ENCODE results near the gene LGALS9. TPM values are rescaled to one million over a fixed set of nuclear protein-coding genes. Genes with fewer than 3 reads are reported as not detected.

Gene LGALS9
- total RNA-seq: 3.1 and 4.5 TPM in 2 replicates
- long read RNA-seq: 0 reads

DNA sequence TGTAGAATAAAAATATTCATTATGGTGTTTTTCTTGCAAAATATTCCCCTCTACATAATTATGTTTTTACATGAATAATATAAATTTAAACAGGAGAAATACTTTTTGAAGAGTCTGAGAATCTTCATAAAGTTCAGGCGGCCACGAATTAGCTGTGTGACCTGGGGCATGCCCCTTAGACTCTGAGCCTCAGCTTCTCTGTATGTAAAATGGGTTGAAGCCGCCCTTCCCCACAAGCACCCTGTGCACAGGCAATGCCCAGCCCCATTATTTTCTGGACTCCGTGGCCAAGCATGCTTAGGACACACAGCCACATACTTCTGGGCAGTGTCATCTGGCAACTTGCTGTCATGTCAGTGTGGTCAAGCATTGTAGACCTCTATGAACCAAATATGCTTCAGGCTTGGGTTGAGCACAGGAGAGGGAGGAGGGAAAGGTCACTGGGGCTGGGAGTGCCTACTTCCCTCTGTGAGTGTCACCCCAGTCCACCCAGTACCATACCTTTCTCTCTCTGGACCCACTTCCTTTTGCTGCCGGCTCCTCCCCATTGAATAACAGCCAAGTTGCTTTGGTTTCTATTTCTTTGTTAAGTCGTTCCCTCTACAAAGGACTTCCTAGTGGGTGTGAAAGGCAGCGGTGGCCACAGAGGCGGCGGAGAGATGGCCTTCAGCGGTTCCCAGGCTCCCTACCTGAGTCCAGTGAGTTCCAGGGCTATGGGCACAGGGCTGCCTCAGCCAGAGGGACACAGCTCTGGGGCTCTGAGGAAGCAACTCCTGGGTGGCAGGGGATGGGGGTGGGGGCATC lies at the start of gene LGALS9:
LGALS9 (plus strand) TSS at position 582 of the 804 bp plus-strand sequence; CDS start at position 660, 78 bp downstream.
- Mint-ChIP-seq H3K9me3 (ENCODE audit: unreplicated experiment) (no peaks in the 10 kb centered on the region), H3K27me3 (ENCODE audit: unreplicated experiment) (no peaks in the 10 kb centered on the region), H3K36me3 (ENCODE audit: unreplicated experiment) (peaks cover 12% of the 10 kb centered on the region), H3K27ac (ENCODE audit: unreplicated experiment) (peak within 1 kb of the TSS; percentile 11), H3K4me1 (ENCODE audit: unreplicated experiment) (peaks cover 42% of the 10 kb centered on the region), H3K4me3 (ENCODE audit: unreplicated experiment) (no peak within 1 kb of the TSS)
- no peak for DNase-seq (ENCODE audit: extremely low spot score, unreplicated experiment)
- TF ChIP-seq, protein P1, sequence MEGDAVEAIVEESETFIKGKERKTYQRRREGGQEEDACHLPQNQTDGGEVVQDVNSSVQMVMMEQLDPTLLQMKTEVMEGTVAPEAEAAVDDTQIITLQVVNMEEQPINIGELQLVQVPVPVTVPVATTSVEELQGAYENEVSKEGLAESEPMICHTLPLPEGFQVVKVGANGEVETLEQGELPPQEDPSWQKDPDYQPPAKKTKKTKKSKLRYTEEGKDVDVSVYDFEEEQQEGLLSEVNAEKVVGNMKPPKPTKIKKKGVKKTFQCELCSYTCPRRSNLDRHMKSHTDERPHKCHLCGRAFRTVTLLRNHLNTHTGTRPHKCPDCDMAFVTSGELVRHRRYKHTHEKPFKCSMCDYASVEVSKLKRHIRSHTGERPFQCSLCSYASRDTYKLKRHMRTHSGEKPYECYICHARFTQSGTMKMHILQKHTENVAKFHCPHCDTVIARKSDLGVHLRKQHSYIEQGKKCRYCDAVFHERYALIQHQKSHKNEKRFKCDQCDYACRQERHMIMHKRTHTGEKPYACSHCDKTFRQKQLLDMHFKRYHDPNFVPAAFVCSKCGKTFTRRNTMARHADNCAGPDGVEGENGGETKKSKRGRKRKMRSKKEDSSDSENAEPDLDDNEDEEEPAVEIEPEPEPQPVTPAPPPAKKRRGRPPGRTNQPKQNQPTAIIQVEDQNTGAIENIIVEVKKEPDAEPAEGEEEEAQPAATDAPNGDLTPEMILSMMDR (IDR thresholded peaks at IDR 0.05): no peak

DNA sequence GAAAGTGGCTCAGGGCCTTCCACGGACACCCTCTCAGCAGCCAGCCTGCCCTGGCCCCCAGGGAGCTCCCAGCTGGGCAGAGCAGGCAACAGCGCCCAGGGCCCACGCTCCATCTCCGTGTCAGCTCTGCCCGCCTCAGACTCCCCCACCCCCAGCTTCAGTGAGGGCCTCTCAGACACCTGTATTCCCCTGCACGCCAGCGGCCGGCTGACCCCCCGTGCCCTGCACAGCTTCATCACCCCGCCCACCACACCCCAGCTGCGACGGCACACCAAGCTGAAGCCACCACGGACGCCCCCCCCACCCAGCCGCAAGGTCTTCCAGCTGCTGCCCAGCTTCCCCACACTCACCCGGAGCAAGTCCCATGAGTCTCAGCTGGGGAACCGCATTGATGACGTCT lies 48.3 kb upstream of the LGALS9 start:
- H3K4me1 Mint-ChIP-seq (ENCODE audit: unreplicated experiment): peaks cover 40% of the 10 kb centered on the region
- TF ChIP-seq, protein P1 (IDR thresholded peaks at IDR 0.05): no peak
- H3K27ac Mint-ChIP-seq (ENCODE audit: unreplicated experiment): no peak overlapping the region
- H3K36me3 Mint-ChIP-seq (ENCODE audit: unreplicated experiment): peaks cover 16% of the 10 kb centered on the region
- H3K9me3 Mint-ChIP-seq (ENCODE audit: unreplicated experiment): no peaks in the 10 kb centered on the region
- H3K27me3 Mint-ChIP-seq (ENCODE audit: unreplicated experiment): no peaks in the 10 kb centered on the region
- DNase-seq (ENCODE audit: extremely low spot score, unreplicated experiment): no peak
- no peak overlapping the region for H3K4me3 Mint-ChIP-seq (ENCODE audit: unreplicated experiment)

DNA sequence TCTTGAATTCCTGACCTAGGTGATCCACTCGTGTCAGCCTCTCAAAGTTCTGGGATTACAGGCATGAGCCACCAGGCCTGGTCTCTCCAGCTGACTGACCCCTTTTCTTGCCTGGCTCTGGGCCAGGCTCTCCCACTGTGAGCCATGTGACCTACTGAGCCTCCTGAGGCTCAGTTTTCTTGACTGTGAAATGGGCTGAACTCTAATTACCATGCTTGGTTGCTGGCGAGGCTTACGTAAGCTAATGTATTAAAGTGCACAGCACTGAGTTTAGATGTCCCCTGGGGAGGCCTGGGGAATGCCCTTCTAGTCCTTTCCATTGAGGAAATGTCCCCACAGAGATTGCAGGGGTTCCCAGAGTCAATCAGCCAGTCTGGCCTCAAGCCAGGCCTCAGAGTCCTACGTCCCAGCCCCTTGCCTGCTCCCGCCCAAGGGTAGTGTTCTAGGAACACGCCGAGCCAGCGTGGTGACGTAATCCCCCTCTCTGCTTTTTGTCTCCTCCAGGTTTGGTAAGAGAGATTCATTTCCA lies 45.8 kb upstream of the LGALS9 start:
- DNase-seq (ENCODE audit: extremely low spot score, unreplicated experiment): no peak
- TF ChIP-seq, protein P1 (IDR thresholded peaks at IDR 0.05): no peak
- H3K36me3 Mint-ChIP-seq (ENCODE audit: unreplicated experiment): peaks cover 16% of the 10 kb centered on the region
- no peaks in the 10 kb centered on the region for H3K27me3 Mint-ChIP-seq (ENCODE audit: unreplicated experiment)
- H3K27ac Mint-ChIP-seq (ENCODE audit: unreplicated experiment): peak overlapping the region; percentile 68
- no peak overlapping the region for H3K4me3 Mint-ChIP-seq (ENCODE audit: unreplicated experiment)
- peaks cover 29% of the 10 kb centered on the region for H3K4me1 Mint-ChIP-seq (ENCODE audit: unreplicated experiment)
- no peaks in the 10 kb centered on the region for H3K9me3 Mint-ChIP-seq (ENCODE audit: unreplicated experiment)

DNA sequence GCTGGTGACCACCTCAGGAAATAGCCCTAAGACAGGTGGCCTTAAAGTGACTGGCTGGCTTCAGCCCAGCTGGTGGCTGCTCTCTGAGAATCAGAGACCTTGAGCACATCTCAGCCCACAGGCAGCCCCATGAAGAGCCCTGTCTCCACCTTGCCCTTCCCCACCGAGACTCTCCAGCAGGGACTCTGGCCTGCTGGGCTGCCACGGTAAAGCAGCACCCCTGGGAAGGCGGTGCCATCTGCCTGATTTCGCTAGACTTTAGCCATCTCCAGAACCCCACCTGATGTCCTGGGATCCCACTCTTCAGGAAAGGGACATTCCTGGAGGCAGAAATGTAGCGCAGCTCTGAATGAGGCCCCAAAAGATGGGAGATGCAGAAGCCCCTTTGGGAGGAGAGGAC lies 45.2 kb upstream of the LGALS9 start:
- H3K27me3 Mint-ChIP-seq (ENCODE audit: unreplicated experiment): no peaks in the 10 kb centered on the region
- TF ChIP-seq, protein P1 (IDR thresholded peaks at IDR 0.05): no peak
- DNase-seq (ENCODE audit: extremely low spot score, unreplicated experiment): no peak
- H3K36me3 Mint-ChIP-seq (ENCODE audit: unreplicated experiment): peaks cover 14% of the 10 kb centered on the region
- H3K9me3 Mint-ChIP-seq (ENCODE audit: unreplicated experiment): no peaks in the 10 kb centered on the region
- H3K27ac Mint-ChIP-seq (ENCODE audit: unreplicated experiment): peak overlapping the region; percentile 68
- no peak overlapping the region for H3K4me3 Mint-ChIP-seq (ENCODE audit: unreplicated experiment)
- H3K4me1 Mint-ChIP-seq (ENCODE audit: unreplicated experiment): peaks cover 26% of the 10 kb centered on the region

DNA sequence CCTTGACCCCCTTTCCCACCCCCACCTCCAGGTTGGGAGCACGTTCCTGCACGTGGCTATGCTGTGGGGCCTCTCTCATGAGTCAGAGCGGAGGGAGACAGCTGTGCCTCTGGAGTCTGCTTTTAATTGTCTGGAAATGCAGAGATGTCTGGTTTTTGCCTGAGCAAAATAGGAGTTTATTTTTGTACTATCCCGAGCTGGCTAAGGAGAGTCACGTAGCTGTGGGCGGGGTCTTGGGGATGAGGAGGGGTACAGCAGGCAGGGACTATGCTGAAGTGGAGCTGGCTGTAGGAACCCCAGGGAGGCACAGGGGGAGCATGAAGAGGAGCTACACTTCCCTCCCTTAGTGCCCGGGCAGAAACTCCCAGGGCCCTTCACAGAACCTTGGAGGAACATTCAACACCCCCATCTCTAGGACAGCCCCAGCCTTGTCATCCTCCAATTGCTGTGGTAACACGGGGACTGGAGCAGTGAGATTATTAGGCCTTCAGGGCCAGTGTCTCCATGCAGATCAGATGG lies 44.7 kb upstream of the LGALS9 start:
- Mint-ChIP-seq H3K4me1 (ENCODE audit: unreplicated experiment) (peaks cover 26% of the 10 kb centered on the region), H3K9me3 (ENCODE audit: unreplicated experiment) (no peaks in the 10 kb centered on the region), H3K4me3 (ENCODE audit: unreplicated experiment) (no peak overlapping the region), H3K27ac (ENCODE audit: unreplicated experiment) (peak overlapping the region; percentile 68), H3K36me3 (ENCODE audit: unreplicated experiment) (peaks cover 14% of the 10 kb centered on the region), H3K27me3 (ENCODE audit: unreplicated experiment) (no peaks in the 10 kb centered on the region)
- DNase-seq (ENCODE audit: extremely low spot score, unreplicated experiment): no peak
- TF ChIP-seq, protein P1 (IDR thresholded peaks at IDR 0.05): no peak

Measured in osteocyte (in vitro differentiated cells).